ENCODE data around the gene ADAMTS18.
"Not testable (repeated sequence)": the region's sequence is repeated elsewhere in the genome, so short reads cannot be mapped to it uniquely, and the experiment has no call there.

The ADAMTS18 gene, protein sequence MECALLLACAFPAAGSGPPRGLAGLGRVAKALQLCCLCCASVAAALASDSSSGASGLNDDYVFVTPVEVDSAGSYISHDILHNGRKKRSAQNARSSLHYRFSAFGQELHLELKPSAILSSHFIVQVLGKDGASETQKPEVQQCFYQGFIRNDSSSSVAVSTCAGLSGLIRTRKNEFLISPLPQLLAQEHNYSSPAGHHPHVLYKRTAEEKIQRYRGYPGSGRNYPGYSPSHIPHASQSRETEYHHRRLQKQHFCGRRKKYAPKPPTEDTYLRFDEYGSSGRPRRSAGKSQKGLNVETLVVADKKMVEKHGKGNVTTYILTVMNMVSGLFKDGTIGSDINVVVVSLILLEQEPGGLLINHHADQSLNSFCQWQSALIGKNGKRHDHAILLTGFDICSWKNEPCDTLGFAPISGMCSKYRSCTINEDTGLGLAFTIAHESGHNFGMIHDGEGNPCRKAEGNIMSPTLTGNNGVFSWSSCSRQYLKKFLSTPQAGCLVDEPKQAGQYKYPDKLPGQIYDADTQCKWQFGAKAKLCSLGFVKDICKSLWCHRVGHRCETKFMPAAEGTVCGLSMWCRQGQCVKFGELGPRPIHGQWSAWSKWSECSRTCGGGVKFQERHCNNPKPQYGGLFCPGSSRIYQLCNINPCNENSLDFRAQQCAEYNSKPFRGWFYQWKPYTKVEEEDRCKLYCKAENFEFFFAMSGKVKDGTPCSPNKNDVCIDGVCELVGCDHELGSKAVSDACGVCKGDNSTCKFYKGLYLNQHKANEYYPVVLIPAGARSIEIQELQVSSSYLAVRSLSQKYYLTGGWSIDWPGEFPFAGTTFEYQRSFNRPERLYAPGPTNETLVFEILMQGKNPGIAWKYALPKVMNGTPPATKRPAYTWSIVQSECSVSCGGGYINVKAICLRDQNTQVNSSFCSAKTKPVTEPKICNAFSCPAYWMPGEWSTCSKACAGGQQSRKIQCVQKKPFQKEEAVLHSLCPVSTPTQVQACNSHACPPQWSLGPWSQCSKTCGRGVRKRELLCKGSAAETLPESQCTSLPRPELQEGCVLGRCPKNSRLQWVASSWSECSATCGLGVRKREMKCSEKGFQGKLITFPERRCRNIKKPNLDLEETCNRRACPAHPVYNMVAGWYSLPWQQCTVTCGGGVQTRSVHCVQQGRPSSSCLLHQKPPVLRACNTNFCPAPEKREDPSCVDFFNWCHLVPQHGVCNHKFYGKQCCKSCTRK (N-terminal part only)
- total RNA-seq, result 0 reads per million in 3 experiments

DNA sequence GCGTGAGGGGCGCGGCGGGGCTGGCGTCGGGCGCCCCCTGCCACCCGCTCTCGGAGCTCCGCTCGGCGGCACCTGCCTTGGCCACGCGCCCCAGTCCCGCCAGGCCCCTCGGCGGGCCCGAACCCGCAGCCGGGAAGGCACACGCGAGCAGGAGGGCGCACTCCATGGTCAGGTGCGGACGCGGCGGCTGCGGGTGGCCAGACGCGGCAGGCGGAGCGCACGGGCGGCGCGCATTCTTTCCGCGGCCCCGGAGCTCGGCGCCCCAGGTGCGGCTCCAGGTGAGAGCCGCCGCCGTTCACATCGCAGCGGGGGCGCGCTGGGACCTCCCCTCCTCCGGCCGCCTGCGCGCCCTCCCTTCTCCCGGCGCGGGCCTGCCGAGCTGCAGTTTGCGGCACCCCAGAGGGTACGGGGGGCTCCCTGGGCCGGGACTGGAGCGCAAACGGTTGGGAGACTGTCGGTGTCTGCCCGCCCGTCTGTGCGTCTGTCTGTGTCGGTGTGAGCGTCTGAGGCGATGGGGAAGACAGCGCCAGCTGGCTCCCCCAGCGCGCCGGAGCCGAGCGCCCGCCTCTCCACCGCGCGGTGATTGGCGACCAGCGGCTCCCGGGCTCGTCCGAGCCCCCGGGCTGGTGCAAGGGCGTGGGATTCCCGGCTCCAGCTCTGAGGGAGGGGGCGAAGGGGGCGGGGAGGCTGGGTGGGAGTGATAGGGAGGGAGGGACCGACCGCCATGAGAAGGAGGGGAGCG is at the start of gene ADAMTS18:
TSS of gene ADAMTS18 (minus strand) at position 505 of the 742 bp plus-strand sequence. CDS start at position 166, 339 bp downstream.
- no peak for DNase-seq

DNA sequence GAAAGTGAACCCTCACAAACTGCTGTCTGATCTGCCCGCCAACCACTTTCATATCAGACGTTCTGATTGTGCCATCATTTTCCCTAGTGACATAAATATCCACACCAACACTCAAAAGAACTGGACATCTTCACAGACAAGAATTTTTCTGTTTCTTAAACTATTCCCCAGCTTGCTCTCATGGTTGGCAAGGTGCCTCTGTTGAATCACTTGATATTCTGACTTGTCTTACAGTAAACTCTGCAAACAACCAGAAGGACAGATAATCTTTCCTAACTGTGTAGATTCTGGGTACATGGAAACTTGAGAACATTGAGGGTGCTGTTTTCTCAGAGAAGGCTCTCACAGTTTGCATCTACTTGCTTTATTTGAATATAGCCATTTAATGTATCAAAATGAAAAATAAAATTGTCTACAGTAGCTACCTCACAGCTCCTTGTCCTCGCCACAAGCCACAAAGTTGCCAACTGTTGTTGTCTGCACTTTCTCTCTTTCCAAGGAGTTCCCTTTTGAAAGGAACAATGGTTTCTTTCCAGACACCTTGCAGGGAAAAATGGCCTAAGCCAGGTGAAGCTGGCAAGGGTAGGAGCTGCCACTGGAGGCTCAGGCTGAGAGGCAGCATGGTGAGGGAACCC is 46.0 kb upstream of the ADAMTS18 start:
- no peak for DNase-seq

DNA sequence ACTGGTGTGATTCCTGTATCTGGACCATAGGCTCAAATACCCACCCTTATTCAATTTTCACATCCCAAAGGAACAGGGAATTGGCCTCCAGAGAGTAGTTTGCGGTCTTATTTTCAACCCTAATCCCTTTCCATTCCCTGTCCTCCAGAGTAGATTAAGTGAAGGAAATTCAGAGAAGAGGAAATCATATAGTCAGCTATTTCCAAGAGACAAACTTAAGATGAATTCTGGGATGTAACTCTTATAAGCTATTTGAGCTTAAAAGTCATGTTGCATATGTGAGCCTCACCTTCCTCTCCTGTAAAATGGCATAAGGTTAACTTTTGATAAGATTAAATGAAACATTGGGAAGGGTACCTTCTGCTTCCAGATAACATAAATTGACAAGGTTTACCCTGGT is 37.4 kb upstream of the ADAMTS18 start:
- no peak for DNase-seq

DNA sequence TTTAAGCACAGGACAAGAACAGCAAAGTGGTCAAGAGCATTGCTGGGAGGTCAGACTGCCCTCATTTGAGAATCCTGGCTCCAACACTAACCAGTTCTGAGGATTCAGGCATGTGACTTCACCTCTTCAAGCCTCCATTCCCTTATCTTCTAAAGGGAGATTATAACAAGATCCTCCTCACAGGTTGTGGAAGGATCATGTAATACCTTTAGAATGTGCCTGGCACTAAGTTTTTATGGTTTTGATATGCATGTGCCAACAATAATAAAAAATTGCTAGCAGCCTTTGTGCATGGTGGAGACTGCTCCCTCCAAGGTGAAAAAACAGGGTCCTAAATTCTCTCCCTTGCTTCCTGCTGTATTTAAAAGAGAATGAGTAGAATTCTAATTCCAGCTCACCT is 36.0 kb upstream of the ADAMTS18 start:
- no peak for DNase-seq

DNA sequence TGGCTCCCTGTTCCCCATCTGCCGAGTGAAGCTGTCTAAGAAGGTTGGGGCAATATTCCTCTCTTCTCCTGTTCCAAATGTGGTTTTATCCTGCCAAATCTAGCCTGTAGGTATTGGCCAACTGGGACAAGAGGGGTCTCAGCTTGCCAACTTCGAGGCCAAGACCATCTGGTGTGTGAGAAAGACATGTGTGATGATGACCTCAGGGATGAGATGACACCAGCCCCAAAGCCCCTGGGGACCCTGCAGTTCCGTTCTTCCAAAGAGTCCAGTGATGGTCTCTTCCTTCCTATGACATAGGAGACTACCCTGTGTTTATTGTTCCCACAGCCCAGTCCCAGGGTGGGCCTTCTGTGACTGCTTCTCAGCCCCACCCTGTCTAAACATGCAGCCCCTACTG is 34.8 kb upstream of the ADAMTS18 start:
- no peak for DNase-seq

DNA sequence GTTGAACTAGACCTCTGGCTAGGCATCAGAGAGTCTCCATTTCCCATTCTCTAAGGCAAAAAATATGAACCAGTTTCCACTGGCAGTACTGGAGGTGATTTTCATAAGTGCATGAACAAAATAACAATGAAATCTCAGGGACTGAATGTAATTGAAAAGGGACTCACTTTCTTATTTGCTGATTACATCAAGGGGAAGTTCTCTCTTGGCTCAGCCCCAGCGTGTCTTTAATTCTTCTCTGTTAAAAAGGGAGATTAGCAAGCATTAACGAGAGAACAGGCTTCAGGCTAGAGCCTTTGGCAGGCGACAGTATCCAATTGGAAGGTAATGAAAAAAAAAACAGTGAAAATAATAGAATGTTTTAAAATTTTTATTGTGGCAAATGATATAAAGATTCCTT is 34.0 kb upstream of the ADAMTS18 start:
- no peak for DNase-seq

DNA sequence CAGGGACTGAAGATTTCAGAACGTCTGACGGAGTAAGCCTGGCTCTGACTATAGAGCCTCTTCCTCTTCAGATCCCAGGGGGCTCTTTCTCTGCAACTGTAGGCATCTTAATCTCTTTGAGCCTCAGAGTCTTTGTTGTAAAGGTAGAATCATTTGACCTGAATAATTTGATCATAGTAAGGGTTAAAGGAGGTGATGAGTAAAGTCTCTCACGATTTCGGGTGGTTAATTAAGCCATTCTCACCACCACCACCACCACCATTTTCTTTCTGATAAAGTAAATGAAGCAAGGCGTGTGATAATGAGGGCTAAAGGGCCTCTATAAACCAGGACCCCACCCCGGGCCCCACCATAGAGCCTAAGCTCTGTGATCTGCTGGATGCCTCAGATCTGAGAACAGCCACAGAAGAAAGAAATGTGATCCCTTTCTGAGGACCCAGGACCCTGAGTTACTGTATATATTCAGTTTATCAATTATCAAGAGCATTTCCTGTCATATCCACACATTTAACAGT is 33.0 kb upstream of the ADAMTS18 start:
- DNase-seq, result no peak

DNA sequence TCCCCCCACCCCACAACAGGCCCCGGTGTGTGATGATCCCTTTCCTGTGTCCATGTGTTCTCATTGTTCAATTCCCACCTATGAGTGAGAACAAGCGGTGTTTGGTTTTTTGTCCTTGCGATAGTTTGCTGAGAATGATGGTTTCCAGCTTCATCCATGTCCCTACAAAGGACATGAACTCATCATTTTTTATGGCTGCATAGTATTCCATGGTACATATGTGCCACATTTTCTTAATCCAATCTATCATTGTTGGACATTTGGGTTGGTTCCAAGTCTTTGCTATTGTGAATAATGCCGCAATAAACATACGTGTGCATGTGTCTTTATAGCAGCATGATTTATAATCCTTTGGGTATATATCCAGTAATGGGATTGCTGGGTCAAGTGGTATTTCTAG is 28.8 kb upstream of the ADAMTS18 start:
- not testable (repeated sequence) for DNase-seq

DNA sequence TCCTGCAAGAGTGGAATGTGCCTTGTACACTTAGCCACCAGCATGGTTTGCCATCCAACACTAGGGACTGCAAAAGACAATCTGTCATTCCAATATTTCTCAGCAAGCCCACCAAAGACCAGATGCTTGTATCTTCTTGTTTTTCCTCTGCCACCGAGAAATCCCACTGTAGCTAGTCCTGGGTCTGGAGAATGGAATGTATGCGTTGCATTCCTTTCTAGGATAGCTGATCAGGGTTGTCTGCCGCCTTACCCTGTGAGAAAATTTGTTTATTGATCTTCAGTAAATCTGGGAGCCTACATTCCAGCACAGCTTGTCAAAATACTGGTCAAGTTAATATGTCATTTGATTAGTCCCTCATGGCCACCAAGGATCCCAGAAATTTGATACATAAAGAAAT is 28.1 kb upstream of the ADAMTS18 start:
- no peak for DNase-seq

DNA sequence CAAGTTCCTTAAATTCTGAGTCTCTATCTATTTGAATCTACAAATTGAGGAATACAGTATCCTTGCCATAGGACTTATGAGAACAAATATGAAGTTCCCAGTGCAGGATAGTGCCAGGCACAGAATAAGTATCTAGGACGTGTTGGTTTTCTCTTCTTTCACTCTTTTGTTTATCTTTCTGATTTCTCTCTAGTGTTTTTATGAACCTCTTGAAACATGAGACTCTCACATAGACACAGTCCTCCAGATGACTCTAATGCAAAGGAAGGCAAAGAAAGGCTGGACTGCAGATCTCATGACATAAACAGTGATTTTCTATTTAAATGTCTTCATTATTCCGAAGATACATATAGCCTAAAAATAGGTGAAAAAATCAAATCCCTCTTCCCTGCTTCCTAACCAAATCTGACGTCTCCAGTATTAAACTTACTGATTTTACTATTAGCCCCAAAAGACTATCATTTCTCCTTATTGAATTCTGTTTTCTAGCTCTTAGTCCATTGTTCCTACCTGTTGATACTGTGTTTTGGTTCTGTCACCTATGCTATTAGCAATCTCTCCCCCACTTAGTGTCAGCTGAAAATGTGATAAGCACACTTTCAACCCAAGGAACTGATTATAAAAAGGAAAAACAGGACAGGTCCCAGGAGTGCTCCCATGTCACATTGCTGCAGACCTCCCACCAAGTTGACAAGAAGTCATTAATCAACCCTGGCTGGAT is 24.9 kb upstream of the ADAMTS18 start:
- DNase-seq, result no peak

DNA sequence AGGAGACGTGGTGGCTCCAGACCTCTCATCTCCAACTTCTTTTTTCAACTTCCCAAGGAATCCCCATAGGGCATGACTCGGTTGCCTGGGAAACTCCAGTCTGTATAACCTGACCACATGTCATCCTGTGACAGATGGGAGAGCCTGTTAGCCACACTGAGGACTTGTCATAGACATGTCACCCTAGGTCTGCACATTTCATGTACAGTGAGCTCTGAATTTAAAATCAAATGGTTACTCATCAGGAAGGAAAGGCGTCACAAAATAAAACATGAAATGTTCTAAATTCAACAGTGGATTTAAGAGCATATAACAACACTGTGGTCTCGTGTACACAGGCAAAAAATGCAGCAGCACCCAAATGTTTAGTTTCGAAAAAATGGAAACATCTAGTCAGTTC is 22.2 kb upstream of the ADAMTS18 start:
- DNase-seq, result no peak

DNA sequence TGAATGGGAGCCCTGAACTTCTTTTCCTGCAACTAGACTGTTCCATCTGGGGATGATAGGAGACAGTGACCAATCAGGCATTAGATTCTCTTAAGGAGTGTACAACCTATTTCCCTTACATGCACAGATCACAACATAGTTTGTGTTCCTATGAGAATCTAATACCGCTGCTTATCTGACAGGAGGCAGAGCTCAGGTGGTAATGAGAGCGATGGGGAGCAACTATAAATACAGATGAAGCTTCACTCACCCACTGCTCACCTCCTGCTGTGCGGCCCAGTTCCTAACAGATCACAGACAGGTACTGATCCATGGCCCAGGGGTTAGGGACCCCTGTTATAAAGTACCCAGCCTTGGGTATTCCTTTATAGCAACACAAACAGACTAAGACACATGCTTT is 17.4 kb upstream of the ADAMTS18 start:
- DNase-seq, result no peak

DNA sequence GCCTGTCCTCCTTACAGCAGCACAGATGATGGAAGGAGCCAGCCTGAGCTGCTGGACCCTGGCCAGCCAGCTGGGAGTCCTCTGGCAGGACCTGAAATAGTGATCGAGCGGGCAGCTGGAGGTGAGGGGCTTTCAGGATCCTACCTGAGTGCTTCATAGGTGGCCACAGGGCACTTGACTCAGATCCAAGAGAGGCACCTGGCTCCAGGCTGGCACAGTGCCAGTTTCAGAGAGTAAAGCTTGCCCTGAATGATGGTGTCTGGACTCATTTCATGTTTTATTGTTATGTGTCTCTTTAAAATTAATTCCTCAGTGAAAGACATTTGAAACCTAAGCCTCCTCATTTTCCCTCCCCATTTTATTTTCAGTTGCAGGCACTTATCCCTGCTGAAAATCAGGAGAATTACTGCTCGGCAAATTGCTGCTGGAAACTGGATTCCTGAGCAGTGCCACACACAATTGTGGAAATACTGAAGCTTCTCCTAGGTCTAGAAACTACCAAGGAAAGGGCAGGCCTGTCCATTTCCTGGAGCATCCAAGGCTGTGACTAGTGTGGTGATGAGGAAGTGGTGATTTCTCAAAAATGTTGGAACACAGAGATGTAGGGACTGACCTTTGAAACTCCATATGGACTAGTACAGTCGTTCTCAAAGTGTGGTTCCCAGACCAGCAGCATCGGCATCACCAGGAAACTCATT is 16.1 kb upstream of the ADAMTS18 start:
- no peak for DNase-seq

DNA sequence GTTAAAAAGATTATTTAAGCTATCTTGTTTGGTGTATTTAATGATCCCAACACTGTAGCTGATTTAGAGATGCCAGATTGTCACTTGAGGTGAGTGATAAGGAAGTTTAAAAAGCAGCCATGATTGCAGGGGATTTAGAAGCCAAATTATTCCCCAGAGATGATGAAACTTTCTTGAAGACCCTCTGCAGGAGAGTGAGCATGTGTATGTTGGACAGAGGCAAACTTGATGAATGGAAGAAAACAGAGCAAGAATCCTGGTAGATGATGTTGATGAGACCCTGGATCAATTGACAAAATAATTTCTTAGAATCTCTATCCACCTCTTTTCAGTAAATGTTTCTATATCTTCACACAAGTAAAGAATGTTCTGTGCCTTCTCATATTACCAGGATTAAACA is 14.4 kb upstream of the ADAMTS18 start:
- no peak for DNase-seq

DNA sequence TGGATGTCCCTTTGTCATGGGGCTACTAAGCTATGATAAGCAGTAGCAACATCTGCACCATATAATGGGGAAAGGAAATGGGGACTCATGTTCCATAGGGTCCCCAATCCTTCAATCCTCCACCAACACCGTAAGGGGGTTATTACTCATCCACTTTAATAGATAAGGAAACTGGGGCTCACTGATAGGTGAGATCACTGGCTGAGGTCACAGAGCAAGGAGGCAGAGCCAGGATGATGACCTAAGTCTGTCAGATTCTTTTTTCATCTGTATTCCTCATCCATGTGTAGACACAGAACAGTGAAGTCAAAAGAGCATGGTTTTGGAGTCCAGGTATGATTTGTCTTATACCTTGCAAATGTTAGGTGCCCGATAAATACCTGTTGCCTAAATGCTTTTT is 10.5 kb upstream of the ADAMTS18 start:
- DNase-seq, result no peak

DNA sequence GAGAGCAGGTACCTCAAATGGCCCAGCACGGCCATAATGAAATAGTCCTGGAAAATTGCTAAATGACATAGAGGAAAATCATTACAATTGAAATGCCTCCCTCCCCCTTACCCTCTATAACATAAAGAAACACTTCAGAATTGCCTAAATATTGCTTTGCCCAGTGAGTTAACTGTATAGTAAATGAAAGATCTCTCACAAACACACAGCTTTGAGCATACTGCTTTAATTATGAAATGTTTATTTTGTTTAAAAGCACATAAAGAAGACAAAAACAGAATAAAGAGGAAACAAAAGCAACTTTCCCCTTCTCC is 9.3 kb upstream of the ADAMTS18 start:
- DNase-seq, result no peak

DNA sequence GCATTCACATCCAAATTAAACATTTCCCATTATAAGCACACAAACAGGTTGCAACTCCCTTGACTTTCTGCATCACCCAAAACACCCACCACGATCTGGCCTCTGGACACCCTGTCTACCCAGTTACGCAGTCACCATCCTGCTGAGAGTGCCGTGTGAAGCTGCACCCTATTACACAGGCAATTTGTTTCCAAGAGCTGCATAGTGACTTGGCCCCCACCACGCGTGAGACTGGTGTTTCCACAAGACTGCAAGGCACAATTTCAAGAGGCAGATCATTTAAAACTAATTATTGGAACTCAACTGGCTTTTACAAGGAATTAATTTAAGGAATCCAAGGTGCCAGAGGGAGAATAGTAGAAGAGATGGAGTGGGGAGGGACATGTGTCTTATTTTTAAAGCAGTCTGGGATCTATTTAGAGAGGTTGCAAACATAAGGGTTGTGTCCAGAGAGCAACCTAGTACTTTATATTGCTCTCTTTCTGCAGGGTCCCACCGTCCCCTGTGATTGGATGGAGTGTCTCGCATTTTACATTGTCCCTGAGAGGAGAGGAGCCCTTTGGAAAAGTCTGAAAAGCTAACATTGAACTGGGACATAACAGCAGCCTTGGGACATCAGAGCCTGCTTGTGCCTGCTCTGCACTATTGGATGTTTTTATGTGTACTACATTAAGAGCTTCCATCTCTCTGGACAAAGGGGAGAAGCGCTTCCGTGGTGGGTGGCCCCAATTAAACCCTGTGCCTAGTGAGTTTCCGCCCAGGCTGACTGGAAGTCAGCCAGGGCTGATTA is 8.7 kb upstream of the ADAMTS18 start:
- DNase-seq, result no peak

DNA sequence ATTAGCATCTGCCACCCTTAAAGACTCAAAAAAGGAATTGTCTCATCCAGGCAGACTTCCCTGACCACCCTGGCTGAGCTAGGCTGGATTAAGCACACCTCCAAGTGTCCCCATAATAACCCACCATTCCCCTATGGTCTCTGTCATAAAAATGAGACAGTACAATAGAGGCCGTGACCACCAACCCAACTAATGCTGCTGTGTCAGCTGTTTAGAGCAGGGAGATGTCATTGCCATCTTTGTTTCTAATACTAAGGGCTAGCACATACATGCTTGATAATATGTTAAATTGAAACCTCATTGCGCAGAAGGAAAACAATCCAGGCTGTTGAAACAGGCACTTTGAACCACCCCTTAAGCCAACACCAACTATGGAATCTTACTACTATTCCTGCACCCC is 7.2 kb upstream of the ADAMTS18 start:
- DNase-seq, result no peak

DNA sequence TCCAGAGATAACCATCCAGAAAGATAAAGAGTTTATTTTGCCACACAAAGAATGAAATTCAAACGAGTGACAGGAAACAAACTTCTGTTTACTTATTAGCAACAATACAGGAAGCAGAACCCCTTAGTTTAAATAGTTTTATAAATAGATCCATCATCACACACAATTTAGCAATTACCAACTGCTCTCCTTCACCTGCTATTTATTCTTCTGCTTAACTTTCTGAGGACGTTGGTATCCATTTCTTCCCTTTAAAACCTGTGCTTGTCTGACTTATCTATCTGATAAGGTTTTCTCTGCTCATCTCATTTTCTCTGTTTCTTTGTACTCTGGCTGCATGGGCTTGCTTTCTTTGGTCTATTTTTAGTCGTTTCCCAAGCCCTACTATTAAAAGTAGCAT is 4.3 kb upstream of the ADAMTS18 start:
- no peak for DNase-seq

DNA sequence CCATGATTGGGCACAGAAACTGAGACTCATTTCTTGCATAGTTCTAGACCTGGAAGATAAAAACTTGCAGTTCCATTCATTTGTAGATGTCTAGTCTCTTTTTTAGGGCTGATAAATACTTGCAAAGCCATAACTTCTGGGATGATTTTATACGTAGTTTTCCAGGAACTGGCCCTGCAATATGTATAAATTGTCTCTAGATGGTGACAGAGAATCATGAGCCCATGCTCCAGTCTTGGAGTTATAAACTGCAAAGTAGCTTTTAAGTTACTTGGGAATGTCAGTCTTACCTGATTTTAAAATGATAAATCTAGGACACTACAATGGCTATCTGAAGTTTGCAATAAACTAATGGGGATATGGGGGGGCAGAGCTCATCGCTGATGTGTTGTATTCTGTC is 3.0 kb upstream of the ADAMTS18 start:
- no peak for DNase-seq

Data from central memory CD4-positive, alpha-beta T cell (primary cell).